HG03196 (cell line): ENCODE measurements around the gene TRIM14.
"Not testable (repeated sequence)": the region's sequence is repeated elsewhere in the genome, so short reads cannot be mapped to it uniquely, and the experiment has no call there.

Experiments used
- ATAC-seq: cut with Tn5 transposase; IDR thresholded peaks from one replicate; pipeline ENCODE4 v1.9.1; 2021; ENCODE audit not compliant: unreplicated experiment

The TRIM14 gene

DNA sequence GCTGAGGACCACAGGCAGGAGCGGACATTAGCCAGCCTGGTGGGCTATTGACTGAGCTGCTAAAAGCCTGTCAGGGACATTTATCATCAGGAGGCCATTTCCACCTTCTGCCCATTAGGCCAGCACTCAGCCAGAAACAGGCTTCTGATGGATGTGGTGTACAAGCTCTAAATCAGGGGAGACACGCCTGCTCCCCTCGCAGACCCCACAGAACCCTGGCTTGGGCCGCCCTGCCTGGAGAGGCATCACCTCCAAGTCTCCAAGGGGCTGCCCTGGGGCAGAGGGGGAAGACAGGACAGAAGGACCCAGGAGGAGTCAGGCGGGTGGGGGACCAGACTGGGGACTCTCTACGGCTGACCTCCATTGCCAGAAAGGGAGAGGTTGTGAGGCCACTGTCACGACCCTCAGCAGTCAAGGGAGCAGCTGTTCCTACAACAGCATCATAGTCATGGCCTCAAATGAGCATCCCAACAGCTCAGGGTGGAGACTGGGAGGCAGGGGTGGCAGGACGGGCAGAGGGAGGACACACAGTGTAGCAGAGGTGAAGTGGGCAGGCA lies 24.0 kb upstream of the TRIM14 start:
- no peak for ATAC-seq

DNA sequence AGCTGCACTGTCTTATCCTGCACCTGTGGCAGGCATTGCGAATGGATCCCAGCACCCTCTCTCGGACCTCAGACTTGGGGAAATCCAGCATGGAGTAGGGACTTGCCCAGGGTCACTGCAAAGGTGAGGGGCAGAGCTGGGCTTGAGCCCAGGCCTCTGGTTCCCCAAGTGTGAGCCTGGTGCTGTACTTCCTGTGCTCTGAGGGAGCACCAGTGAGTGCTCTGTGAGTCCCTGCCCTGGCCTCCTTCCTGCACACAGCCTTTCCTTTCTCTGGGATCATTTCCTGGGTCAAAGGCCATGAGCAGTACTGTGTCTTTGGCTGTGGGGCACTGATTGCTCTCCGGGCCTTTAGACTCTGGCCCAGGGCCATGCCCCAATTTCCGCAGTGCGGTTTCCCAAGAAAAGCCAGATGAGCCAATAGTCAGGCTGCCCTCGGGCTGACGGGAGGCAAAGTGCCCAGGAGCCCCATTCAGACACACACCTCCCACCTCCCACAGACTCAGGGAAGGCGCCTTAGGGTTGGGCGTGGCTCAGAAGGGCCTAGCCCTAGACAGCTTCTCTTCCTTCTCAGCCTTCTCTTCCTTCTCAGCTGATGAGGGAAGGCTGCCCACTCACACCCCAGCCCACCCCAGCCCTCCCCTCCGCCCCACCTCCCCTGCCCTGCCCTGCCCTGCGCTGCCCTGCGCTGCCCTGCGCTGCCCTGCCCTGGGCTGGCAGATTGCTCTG lies 23.3 kb upstream of the TRIM14 start:
- ATAC-seq: no peak

DNA sequence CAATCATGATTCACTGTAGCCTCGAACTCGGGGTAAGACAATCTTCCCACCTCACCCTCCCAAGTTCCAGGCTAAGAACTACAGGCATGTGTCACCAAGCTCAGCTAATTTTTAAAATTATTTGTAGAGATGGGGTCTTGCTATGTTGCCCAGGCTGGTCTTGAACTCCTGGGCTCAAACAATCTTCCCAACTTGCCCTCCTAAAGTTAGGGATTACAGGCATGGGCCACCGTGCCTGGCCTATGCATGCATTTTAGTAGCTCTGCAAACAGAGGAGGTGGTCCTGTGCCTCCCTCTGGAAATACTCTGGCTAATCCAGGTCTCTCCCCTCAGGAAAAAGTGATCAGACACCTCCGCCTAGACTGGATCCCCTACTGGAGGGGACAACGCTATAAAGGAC lies 21.5 kb upstream of the TRIM14 start:
- no peak for ATAC-seq

DNA sequence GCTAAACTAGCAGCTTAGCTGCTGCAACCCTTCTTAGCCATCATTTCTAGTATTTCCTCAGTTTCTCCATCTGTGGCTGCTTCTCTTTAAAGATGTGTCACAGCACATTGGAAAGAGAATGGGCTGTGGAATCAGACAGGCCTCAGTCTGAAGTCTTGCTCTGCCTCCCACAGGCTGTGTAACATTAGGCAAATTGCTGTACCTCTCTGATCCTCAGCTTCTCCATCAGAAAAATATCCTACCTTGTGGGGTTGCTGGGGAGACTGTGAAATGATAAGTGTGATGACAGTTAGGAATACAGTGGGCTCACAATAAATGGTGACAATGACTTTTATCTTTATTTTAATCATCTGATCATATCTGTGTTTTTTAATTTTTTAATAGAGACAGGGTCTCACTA lies 17.5 kb upstream of the TRIM14 start:
- ATAC-seq: no peak

GRCh38 chr9:98135938-98136337 lies 16.9 kb upstream of the TRIM14 start:
- ATAC-seq: no peak

GRCh38 chr9:98135558-98135934 lies 16.5 kb upstream of the TRIM14 start:
- ATAC-seq: no peak

GRCh38 chr9:98134702-98135557 lies 15.9 kb upstream of the TRIM14 start:
- no peak for ATAC-seq

GRCh38 chr9:98132806-98133631 lies 14.0 kb upstream of the TRIM14 start:
- no peak for ATAC-seq

- no peak for ATAC-seq
These were observed 13.1 kb upstream of the TRIM14 start for GRCh38 chr9:98132158-98132557.

DNA sequence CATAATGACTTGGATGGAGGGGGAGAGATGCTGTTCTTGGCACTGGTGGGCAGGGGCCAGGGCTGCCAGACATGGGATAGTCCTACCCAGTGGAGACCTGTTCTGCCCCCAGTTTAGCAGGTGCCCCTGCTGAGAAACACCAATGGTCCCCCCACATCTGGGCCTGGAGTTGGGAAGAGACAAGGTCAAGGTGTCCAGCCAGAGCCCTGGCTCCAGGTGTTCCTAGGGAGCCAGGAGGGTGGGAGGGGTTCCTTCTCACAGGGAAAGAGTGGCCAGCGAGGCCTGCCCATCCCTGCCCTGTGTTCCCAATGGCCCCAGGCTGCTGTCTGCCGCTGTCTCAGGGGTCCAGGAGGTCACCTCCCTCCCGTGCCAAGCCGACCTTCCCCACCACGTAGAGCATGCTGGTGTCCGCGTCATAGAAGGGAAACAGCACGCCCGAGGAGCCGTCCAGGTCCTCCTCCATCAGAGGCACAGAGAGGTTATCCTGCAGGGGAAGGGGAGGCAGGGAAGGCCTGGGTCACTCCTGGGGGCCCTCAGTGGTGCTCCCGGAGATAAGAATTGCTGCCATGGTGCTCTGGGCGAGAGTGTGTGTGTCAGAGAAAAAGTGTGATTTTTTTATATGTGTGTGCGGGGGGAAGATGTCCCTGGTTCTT lies 11.7 kb upstream of the TRIM14 start:
- no peak for ATAC-seq

GRCh38 chr9:98130060-98130459 lies 11.0 kb upstream of the TRIM14 start:
- not testable (repeated sequence) for ATAC-seq

DNA sequence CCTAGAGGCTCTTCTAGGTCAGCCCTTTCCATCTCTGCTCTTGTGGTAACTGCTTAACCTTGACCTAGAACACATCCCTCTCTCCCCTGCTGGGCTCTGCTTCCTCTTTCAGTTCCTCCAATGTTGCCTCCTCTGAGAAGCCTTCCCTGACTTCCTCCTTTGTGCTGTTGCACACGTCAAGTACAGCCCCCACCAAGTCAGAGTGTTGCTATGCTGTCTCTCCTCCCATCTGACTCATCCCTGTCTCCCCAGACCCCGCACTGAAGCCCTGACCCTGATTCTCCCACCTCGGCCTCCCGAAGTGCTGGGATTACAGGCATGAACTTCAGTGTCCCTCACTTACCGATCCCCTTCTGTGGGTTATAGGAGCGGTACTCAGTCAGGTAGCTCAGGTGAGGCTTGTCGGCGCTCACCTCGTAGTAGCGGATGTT lies 10.4 kb upstream of the TRIM14 start:
- no peak for ATAC-seq

DNA sequence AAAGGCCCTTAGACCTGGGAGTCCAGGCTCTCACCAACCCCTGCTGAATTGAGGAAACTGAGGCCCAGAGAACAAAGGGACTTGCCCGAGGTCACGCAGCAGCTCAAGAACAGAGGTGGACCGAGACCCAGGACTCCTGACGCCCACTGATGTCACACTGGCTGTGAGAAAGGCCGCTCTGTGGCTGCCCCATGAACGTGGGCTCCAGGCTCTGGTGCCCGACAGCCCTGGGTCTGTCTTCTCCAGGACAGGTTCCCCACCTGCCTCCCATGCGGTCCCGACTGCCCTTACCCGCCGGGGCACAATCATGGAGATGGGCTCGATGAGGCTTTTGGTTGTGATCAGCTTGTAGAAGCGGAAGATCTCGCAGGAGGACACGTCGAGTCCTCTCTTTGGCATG lies 9.3 kb upstream of the TRIM14 start:
- ATAC-seq: no peak

- ATAC-seq: no peak
These were observed 8.2 kb upstream of the TRIM14 start for GRCh38 chr9:98127226-98127625.

- no peak for ATAC-seq
These were observed 5.8 kb upstream of the TRIM14 start for GRCh38 chr9:98124637-98125426.

- ATAC-seq: not testable (repeated sequence)
These were observed 5.1 kb upstream of the TRIM14 start for GRCh38 chr9:98124091-98124490.

DNA sequence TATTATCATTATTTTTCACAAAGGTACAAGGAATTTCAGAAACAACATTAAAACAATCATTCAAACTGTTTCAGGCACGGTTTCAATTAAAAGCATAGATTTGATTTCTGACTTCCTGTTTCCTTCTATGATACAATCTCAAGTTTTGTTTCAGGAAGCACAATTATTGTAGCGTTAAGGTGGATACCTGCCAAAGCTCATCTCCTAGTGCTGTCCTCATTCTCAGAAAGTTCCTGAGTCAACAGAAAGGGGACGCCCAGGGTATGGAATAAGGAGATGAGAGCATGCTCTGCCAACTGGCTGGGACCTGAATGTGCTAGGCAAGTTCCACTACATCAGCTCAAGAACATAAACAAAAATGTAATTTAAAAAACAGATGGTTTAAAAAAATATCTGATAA lies 2.0 kb upstream of the TRIM14 start:
- no peak for ATAC-seq

DNA sequence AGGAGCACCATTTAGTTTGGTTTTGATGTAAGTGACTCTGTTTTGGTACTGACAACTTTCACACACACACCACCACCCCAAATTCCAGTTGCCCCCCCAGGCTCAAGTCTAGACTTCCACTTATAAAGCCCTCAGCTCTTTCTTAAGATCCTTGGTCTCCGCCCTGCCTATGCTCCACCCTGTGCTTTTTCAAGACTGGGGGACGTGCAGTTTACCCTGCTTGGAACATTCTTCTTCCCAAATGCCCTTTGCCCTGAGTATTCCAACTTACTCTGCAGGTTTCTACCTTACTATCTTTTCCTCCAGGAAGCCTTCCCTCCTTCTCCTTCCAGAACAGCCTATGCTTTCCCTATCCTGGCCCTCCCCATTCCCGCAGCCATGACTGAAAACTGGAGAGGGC lies 1.5 kb upstream of the TRIM14 start:
- ATAC-seq: no peak

- peak; percentile 37 for ATAC-seq
These were observed 910 bp downstream of the TRIM14 start for GRCh38 chr9:98117984-98118639.
